Peyer's patch (tissue), 4 donors: Measurements from ENCODE around the gene SLC16A3. TPM values are rescaled to one million over a fixed set of nuclear protein-coding genes. Genes with fewer than 3 reads are reported as not detected.
A peak's percentile ranks its signal among the peaks of the same experiment; 100 is the strongest.

Source experiments
- DNase-seq, 3 donors: peaks; one replicate each; pipeline ENCODE4 v3.0.0-alpha.2; 2017 to 2019
- H3K27ac ChIP-seq, 4 donors: fragments of 200-600 bp; sonication (generic); one replicate each; pipeline ENCODE4 v1.5.1; 2016 to 2019
- H3K27me3 ChIP-seq, 2 donors: fragments of 200-600 bp; sonication (generic); one replicate each; pipeline ENCODE4 v1.5.1; 2019
- H3K36me3 ChIP-seq, 3 donors: fragments of 200-600 bp; sonication (generic); one replicate each; pipeline ENCODE4 v1.5.1; 2016 to 2019
- H3K4me1 ChIP-seq, 4 donors: fragments of 200-600 bp; sonication (generic); one replicate each; pipeline ENCODE4 v1.5.1; 2016 to 2019
- H3K4me3 ChIP-seq, 4 donors: fragments of 200-600 bp; sonication (generic); 1 replicate in 3 of 4; 2 replicates in 1 of 4; pipeline ENCODE4 v1.5.1; 2016 to 2019; ENCODE audit warnings: mild to moderate bottlenecking in 1 of 4
- H3K9me3 ChIP-seq, 4 donors: fragments of 200-600 bp; sonication (generic); one replicate each; pipeline ENCODE4 v1.5.1; 2016 to 2019; ENCODE audit warnings: mild to moderate bottlenecking in 1 of 4
- CTCF ChIP-seq, 6 experiments: fragments of 450-650 bp in 4 of 6; fragments of 200-600 bp in 2 of 6; sonication (generic) in 1 of 6; IDR thresholded peaks; one replicate each; pipeline ENCODE4 v1.5.1; 2017 to 2019; ENCODE audit warnings: antibody characterized with exemption in 6 of 6, mild to moderate bottlenecking in 3 of 6, moderate library complexity in 1 of 6
- POLR2A ChIP-seq, 2 donors: fragments of 450-650 bp; IDR thresholded peaks; one replicate each; pipeline ENCODE4 v1.5.1; 2017; ENCODE audit warnings: antibody characterized with exemption in 2 of 2, mild to moderate bottlenecking in 2 of 2, moderate library complexity in 2 of 2
- total RNA-seq, 4 donors: library from RNA; depleted of rRNA; stranded (reverse); fragments of >200 nt; gene quantifications; one replicate each; pipeline ENCODE4 v1.1.0, GENCODE V29; 2016

The SLC16A3 gene
- total RNA-seq, 4 donors from 2014 or later: 18.9 to 55.0 (median 35.3) TPM

- Histone ChIP-seq H3K36me3 (peaks cover 0 to 23% (median 0%) of the 10 kb centered on the region in 3 donors), H3K27ac (peak overlapping the region in 3 of 4 donors; percentile 99 to 100 (median 100)), H3K9me3 (no peaks in the 10 kb centered on the region), H3K4me3 (peak overlapping the region; percentile 62 to 100 (median 92)), H3K4me1 (peaks cover 2 to 43% (median 23%) of the 10 kb centered on the region in 4 donors), H3K27me3 (no peaks in the 10 kb centered on the region)
- DNase-seq: no peak
- TF ChIP-seq POLR2A (IDR thresholded peaks at IDR 0.05) (no peak), CTCF (IDR thresholded peaks at IDR 0.05) (no peak)
Observed at GRCh38 chr17:82274134-82275020, 45.5 kb downstream of the SLC16A3 start.

- no peaks in the 10 kb centered on the region for H3K27me3 ChIP-seq
- no peak for DNase-seq
- H3K9me3 ChIP-seq: no peaks in the 10 kb centered on the region
- TF ChIP-seq POLR2A (IDR thresholded peaks at IDR 0.05) (no peak), CTCF (IDR thresholded peaks at IDR 0.05) (no peak)
- H3K27ac ChIP-seq: no peak overlapping the region
- H3K4me1 ChIP-seq: peaks cover 0 to 34% (median 18%) of the 10 kb centered on the region in 4 donors
- peaks cover 0 to 17% (median 0%) of the 10 kb centered on the region in 3 donors for H3K36me3 ChIP-seq
- no peak overlapping the region for H3K4me3 ChIP-seq
Observed at GRCh38 chr17:82275326-82275725, 46.5 kb downstream of the SLC16A3 start.

GRCh38 chr17:82276938-82277337 lies 48.1 kb downstream of the SLC16A3 start:
- no peak for DNase-seq
- no peak for TF ChIP-seq CTCF (IDR thresholded peaks at IDR 0.05)
- TF ChIP-seq POLR2A (IDR thresholded peaks at IDR 0.05): no peak
- no peak overlapping the region for H3K27ac ChIP-seq
- no peak overlapping the region for H3K4me3 ChIP-seq
- peaks cover 0 to 22% (median 5%) of the 10 kb centered on the region in 4 donors for H3K4me1 ChIP-seq
- H3K36me3 ChIP-seq: peaks cover 0 to 2% (median 0%) of the 10 kb centered on the region in 3 donors
- no peaks in the 10 kb centered on the region for H3K9me3 ChIP-seq
- no peaks in the 10 kb centered on the region for H3K27me3 ChIP-seq

- Histone ChIP-seq H3K4me3 (no peak overlapping the region), H3K36me3 (no peaks in the 10 kb centered on the region), H3K4me1 (peaks cover 0 to 21% (median 3%) of the 10 kb centered on the region in 4 donors), H3K9me3 (no peaks in the 10 kb centered on the region), H3K27ac (no peak overlapping the region), H3K27me3 (no peaks in the 10 kb centered on the region)
- TF ChIP-seq CTCF (IDR thresholded peaks at IDR 0.05) (no peak), POLR2A (IDR thresholded peaks at IDR 0.05) (no peak)
- DNase-seq: no peak
Observed at GRCh38 chr17:82277851-82278250, 49.0 kb downstream of the SLC16A3 start.

- Histone ChIP-seq H3K4me1 (peaks cover 0 to 21% (median 5%) of the 10 kb centered on the region in 4 donors), H3K27me3 (no peaks in the 10 kb centered on the region), H3K36me3 (no peaks in the 10 kb centered on the region), H3K4me3 (no peak overlapping the region), H3K27ac (no peak overlapping the region), H3K9me3 (no peaks in the 10 kb centered on the region)
- DNase-seq: no peak
- TF ChIP-seq CTCF (IDR thresholded peaks at IDR 0.05): no peak
- no peak for TF ChIP-seq POLR2A (IDR thresholded peaks at IDR 0.05)
Observed at GRCh38 chr17:82278308-82278707, 49.5 kb downstream of the SLC16A3 start.
